OCI-LY3 (cell line): ENCODE results near the gene RAB11FIP4.

ENCODE experiments used
- H2AFZ ChIP-seq: fragments of 200-600, 300-600 bp; shearing (Covaris generic); 2 replicates; pipeline ENCODE4 v1.6.0; 2014; ENCODE audit warnings: antibody characterized with exemption, low read depth, low read length
- H3K27ac ChIP-seq: fragments of 200-600, 300-600 bp; sonication (generic); 2 replicates; pipeline ENCODE4 v1.5.1; 2014; ENCODE audit warnings: mild to moderate bottlenecking, low read length, moderate library complexity, mixed read lengths
- H3K27me3 ChIP-seq: fragments of 200-600, 300-600 bp; sonication (generic); 2 replicates; pipeline ENCODE4 v1.6.1; 2014; ENCODE audit warnings: low read depth, low read length, mixed read lengths
- H3K36me3 ChIP-seq: fragments of 200-600, 300-600 bp; sonication (generic); replicated peaks from 2 replicates; pipeline ENCODE3; 2014; ENCODE audit warnings: low read depth, low read length, mixed read lengths
- H3K4me1 ChIP-seq: fragments of 300-600, 200-600 bp; sonication (generic); 2 replicates; pipeline ENCODE4 v1.6.1; 2014; ENCODE audit warnings: low read length, mixed read lengths
- H3K4me2 ChIP-seq: fragments of 200-600, 300-600 bp; sonication (generic); 2 replicates; pipeline ENCODE4 v1.6.1; 2014; ENCODE audit warnings: low read length, mixed read lengths
- H3K4me3 ChIP-seq: fragments of 300-600, 200-600 bp; sonication (generic); 2 replicates; pipeline ENCODE4 v1.5.1; 2014; ENCODE audit warnings: antibody characterized with exemption, mild to moderate bottlenecking, low read length, moderate library complexity
- H3K79me2 ChIP-seq: fragments of 300-600, 200-600 bp; shearing (Covaris generic); 2 replicates; pipeline ENCODE4 v1.6.1; 2014; ENCODE audit warnings: mild to moderate bottlenecking, low read length, mixed read lengths
- H3K9ac ChIP-seq: fragments of 300-600, 200-600 bp; shearing (Covaris generic); 2 replicates; pipeline ENCODE4 v1.6.0; 2014; ENCODE audit warnings: mild to moderate bottlenecking, low read length, moderate library complexity
- H3K9me3 ChIP-seq: fragments of 200-600, 300-600 bp; shearing (Covaris generic); 2 replicates; pipeline ENCODE4 v1.6.1; 2014; ENCODE audit warnings: low read length, mixed read lengths; ENCODE audit not compliant: insufficient read depth
- H4K20me1 ChIP-seq: fragments of 200-600, 300-600 bp; sonication (generic); 2 replicates; pipeline ENCODE4 v1.6.1; 2016; ENCODE audit warnings: low read length, mixed read lengths; ENCODE audit not compliant: insufficient read depth
- CTCF ChIP-seq: fragments of 200-600, 300-600 bp; sonication (generic); IDR thresholded peaks from 2 replicates; pipeline ENCODE4 v1.5.1; 2014; ENCODE audit warnings: antibody characterized with exemption, low read length, low read depth
- EZH2phosphoT487 ChIP-seq: fragments of 200-600 bp; shearing (Covaris generic); IDR thresholded peaks from 2 replicates; pipeline ENCODE4 v1.6.1; 2018; ENCODE audit warnings: antibody characterized with exemption, mixed run types, low read depth

The RAB11FIP4 gene

GRCh38 chr17:31566247-31566991 lies 174.9 kb downstream of the RAB11FIP4 start:
- TF ChIP-seq CTCF: no peak
- no peak for TF ChIP-seq EZH2phosphoT487
- Histone ChIP-seq H2AFZ (no peak overlapping the region), H4K20me1 (no peaks in the 10 kb centered on the region), H3K27ac (no peak overlapping the region), H3K36me3 (no peaks in the 10 kb centered on the region), H3K9me3 (no peaks in the 10 kb centered on the region), H3K4me2 (no peak overlapping the region), H3K4me3 (no peak overlapping the region), H3K9ac (no peak overlapping the region), H3K27me3 (no peaks in the 10 kb centered on the region), H3K79me2 (no peaks in the 10 kb centered on the region), H3K4me1 (peaks cover 17% of the 10 kb centered on the region)

GRCh38 chr17:31566992-31567373 lies 175.5 kb downstream of the RAB11FIP4 start:
- Histone ChIP-seq H4K20me1 (no peaks in the 10 kb centered on the region), H3K9me3 (no peaks in the 10 kb centered on the region), H3K9ac (no peak overlapping the region), H3K36me3 (no peaks in the 10 kb centered on the region), H3K4me1 (peaks cover 11% of the 10 kb centered on the region), H3K4me2 (no peak overlapping the region), H2AFZ (no peak overlapping the region), H3K27ac (no peak overlapping the region), H3K4me3 (no peak overlapping the region), H3K79me2 (no peaks in the 10 kb centered on the region), H3K27me3 (no peaks in the 10 kb centered on the region)
- TF ChIP-seq CTCF (no peak), EZH2phosphoT487 (no peak)

GRCh38 chr17:31568121-31568520 lies 176.6 kb downstream of the RAB11FIP4 start:
- no peaks in the 10 kb centered on the region for H3K36me3 ChIP-seq
- H3K27ac ChIP-seq: no peak overlapping the region
- no peaks in the 10 kb centered on the region for H3K9me3 ChIP-seq
- no peak overlapping the region for H3K4me2 ChIP-seq
- H4K20me1 ChIP-seq: no peaks in the 10 kb centered on the region
- H3K79me2 ChIP-seq: no peaks in the 10 kb centered on the region
- no peak for TF ChIP-seq EZH2phosphoT487
- TF ChIP-seq CTCF: no peak
- no peak overlapping the region for H2AFZ ChIP-seq
- peaks cover 5% of the 10 kb centered on the region; the same call in 1 of the 2 replicates for H3K27me3 ChIP-seq
- peaks cover 6% of the 10 kb centered on the region for H3K4me1 ChIP-seq
- no peak overlapping the region for H3K9ac ChIP-seq
- H3K4me3 ChIP-seq: no peak overlapping the region

GRCh38 chr17:31568539-31568938 lies 177.1 kb downstream of the RAB11FIP4 start:
- Histone ChIP-seq H3K36me3 (no peaks in the 10 kb centered on the region), H3K9ac (no peak overlapping the region), H2AFZ (no peak overlapping the region), H4K20me1 (no peaks in the 10 kb centered on the region), H3K9me3 (no peaks in the 10 kb centered on the region), H3K27me3 (peaks cover 5% of the 10 kb centered on the region; the same call in 1 of the 2 replicates), H3K4me3 (no peak overlapping the region), H3K27ac (no peak overlapping the region), H3K4me1 (peaks cover 10% of the 10 kb centered on the region), H3K4me2 (no peak overlapping the region), H3K79me2 (no peaks in the 10 kb centered on the region)
- no peak for TF ChIP-seq CTCF
- no peak for TF ChIP-seq EZH2phosphoT487
